AG04450 (cell line): ENCODE results near the gene GCH1. TPM values are rescaled to one million over a fixed set of nuclear protein-coding genes. Genes with fewer than 3 reads are reported as not detected.

Experiments used
- CTCF ChIA-PET: fragments of 300-600, 350-600 bp; formaldehyde crosslinking; extraction: SDS; loops from one replicate; lab custom pipeline; 2022; ENCODE audit warnings: antibody characterized with exemption, inconsistent platforms; lab: Charles Lee
- POLR2A ChIA-PET: fragments of 350-600 bp; formaldehyde crosslinking; extraction: SDS; loops from one replicate; lab custom pipeline; 2021; ENCODE audit warnings: antibody characterized with exemption, inconsistent platforms; lab: Yijun Ruan, JAX
- DNase-seq: peaks from one replicate; pipeline ENCODE4 v3.0.0-alpha.2; 2011; ENCODE audit warnings: low read depth, low spot score
- H3K27ac ChIP-seq: one replicate; pipeline ENCODE4 v1.5.1; 2012; ENCODE audit warnings: low read depth, low read length, control low read depth
- H3K27me3 ChIP-seq: one replicate; pipeline ENCODE4 v1.6.0; 2012; ENCODE audit warnings: low read length; ENCODE audit not compliant: control insufficient read depth, insufficient read depth
- H3K4me3 ChIP-seq: 2 replicates; pipeline ENCODE4 v1.5.1; 2011; ENCODE audit warnings: mild to moderate bottlenecking, low read depth, low read length, control low read depth
- H3K9me3 ChIP-seq: 2 replicates; pipeline ENCODE4 v1.5.1; 2012; ENCODE audit warnings: low read length; ENCODE audit not compliant: control insufficient read depth, insufficient read depth
- CTCF ChIP-seq: IDR thresholded peaks from 2 replicates; pipeline ENCODE4 v1.5.1; 2011; ENCODE audit warnings: low read depth, low read length, control low read depth, inconsistent platforms
- polyA plus RNA-seq: library from polyadenylated mRNA; depleted of rRNA; stranded (reverse); fragments of >200 nt; gene quantifications from 2 replicates; pipeline ENCODE4 v1.2.3, GENCODE V29; 2011

The GCH1 gene
- polyA plus RNA-seq, 1 experiment, result 0.88 TPM

- peaks cover 8% of the 10 kb centered on the region for H3K27me3 ChIP-seq
- peaks cover 5% of the 10 kb centered on the region; the same call in 1 of the 2 replicates for H3K9me3 ChIP-seq
- H3K4me3 ChIP-seq, result no peak overlapping the region
- DNase-seq, result no peak
- no peak overlapping the region for H3K27ac ChIP-seq
- ChIA-PET CTCF (interaction anchor here (1.1 to 4.3 kb wide), 2 partner anchors 13 to 254 kb away, joined by 4 to 24 read pairs; no protein-coding TSS in a partner anchor), POLR2A (no interaction called here)
- TF ChIP-seq CTCF, result no peak
Measured at GRCh38 chr14:54818201-54819133, 84.2 kb downstream of the GCH1 start.

GRCh38 chr14:54817506-54817905 lies 85.1 kb downstream of the GCH1 start:
- H3K4me3 ChIP-seq, result no peak overlapping the region
- POLR2A ChIA-PET, result no interaction called here

GRCh38 chr14:54816450-54816849 lies 86.2 kb downstream of the GCH1 start:
- Histone ChIP-seq H3K27ac (no peak overlapping the region), H3K9me3 (no peaks in the 10 kb centered on the region), H3K27me3 (peaks cover 24% of the 10 kb centered on the region), H3K4me3 (no peak overlapping the region)
- no peak for TF ChIP-seq CTCF
- no peak for DNase-seq
- ChIA-PET POLR2A (no interaction called here), CTCF (interaction anchor here (0.6 to 4.3 kb wide), 3 partner anchors 11 to 84 kb away, joined by 3 to 24 read pairs (median 3); no protein-coding TSS in a partner anchor)

More at GRCh38 chr14:54817506-54817905, 85.1 kb downstream of the GCH1 start:
- DNase-seq, result no peak
- TF ChIP-seq CTCF, result no peak
- CTCF ChIA-PET, result interaction anchor here (1.1 to 4.3 kb wide), 2 partner anchors 12 to 253 kb away, joined by 4 to 24 read pairs; no protein-coding TSS in a partner anchor
- Histone ChIP-seq H3K27me3 (peaks cover 15% of the 10 kb centered on the region), H3K9me3 (no peaks in the 10 kb centered on the region), H3K27ac (no peak overlapping the region)

DNA sequence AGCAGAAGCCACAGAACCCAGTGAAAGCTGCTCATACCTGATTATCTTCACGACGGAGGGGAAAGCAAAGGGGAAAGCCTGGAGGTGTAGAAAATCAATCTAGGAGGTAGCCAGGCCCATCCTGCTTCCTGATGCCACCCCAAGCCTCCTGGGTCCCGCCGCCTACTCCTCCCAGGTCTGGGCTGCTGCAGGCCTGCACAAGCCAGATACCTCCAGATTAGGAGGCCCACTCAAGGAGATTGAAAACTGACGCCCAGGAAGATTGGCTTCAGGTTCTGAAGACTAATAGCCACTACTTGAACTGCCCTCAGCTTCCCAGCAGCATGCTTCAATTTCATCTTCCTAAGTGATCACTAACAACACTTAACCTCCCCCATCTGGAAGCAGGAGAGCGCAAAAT lies 87.1 kb downstream of the GCH1 start:
- no peak for DNase-seq
- ChIA-PET CTCF (interaction anchor here (4.3 kb wide), 1 partner anchor 10 kb away, joined by 24 read pairs; no protein-coding TSS in a partner anchor), POLR2A (no interaction called here)
- no peak overlapping the region for H3K4me3 ChIP-seq
- TF ChIP-seq CTCF, result no peak
- H3K9me3 ChIP-seq, result no peaks in the 10 kb centered on the region
- peaks cover 29% of the 10 kb centered on the region for H3K27me3 ChIP-seq
- no peak overlapping the region for H3K27ac ChIP-seq

DNA sequence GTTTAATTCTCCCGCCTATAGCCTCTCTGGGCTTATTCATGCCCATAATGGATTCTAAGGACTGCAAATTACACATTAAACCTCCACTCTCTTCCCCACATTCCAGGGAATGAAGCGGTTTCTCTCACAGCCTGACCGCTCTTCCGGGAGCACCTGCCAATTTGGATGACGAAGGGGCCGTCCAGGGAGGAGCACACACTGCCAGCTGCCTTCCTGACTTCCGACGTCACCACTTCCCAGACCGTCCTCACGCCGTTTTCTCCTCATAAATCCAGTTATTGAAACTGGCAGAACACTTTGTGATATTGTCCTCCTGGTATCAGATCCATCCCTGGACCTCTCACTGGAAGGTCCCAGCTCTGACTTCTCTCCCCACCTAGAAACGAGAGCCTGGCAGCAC lies 87.6 kb downstream of the GCH1 start:
- Histone ChIP-seq H3K4me3 (no peak overlapping the region), H3K9me3 (no peaks in the 10 kb centered on the region), H3K27ac (no peak overlapping the region), H3K27me3 (peaks cover 29% of the 10 kb centered on the region)
- no peak for DNase-seq
- ChIA-PET CTCF (interaction anchor here (0.9 to 4.3 kb wide), 2 partner anchors 10 to 318 kb away, joined by 3 to 24 read pairs; no protein-coding TSS in a partner anchor), POLR2A (no interaction called here)
- TF ChIP-seq CTCF, result no peak
